HEK293 (cell line): ENCODE data around the gene CITED1.

Experiments
- HOXC10 ChIP-seq: sonication (generic); formaldehyde crosslinking; IDR thresholded peaks from 2 replicates; pipeline ENCODE4 v1.8.1; 2023; ENCODE audit warnings: mild to moderate bottlenecking, missing genetic modification reagents
- KLF16 ChIP-seq: fragments of 450-650 bp; formaldehyde crosslinking; IDR thresholded peaks from 2 replicates; pipeline ENCODE4 v1.5.1; 2017; ENCODE audit warnings: missing biosample characterization, missing genetic modification characterization
- KLF7 ChIP-seq: fragments of 450-650 bp; formaldehyde crosslinking; IDR thresholded peaks from 2 replicates; pipeline ENCODE4 v1.5.1; 2016; ENCODE audit warnings: missing biosample characterization, missing genetic modification characterization, borderline replicate concordance
- KLF8 ChIP-seq: fragments of 450-650 bp; formaldehyde crosslinking; IDR thresholded peaks from 2 replicates; pipeline ENCODE4 v1.5.1; 2016; ENCODE audit warnings: missing biosample characterization, missing genetic modification characterization
- PRDM1 ChIP-seq: fragments of 450-650 bp; formaldehyde crosslinking; IDR thresholded peaks from 2 replicates; pipeline ENCODE4; 2016; ENCODE audit warnings: missing biosample characterization, missing genetic modification characterization
- RBAK ChIP-seq: fragments of 450-650 bp; formaldehyde crosslinking; IDR thresholded peaks from 2 replicates; pipeline ENCODE4 v1.5.1; 2016; ENCODE audit warnings: missing biosample characterization, missing genetic modification characterization
- SP3 ChIP-seq: fragments of 450-650 bp; formaldehyde crosslinking; IDR thresholded peaks from 2 replicates; pipeline ENCODE4 v1.5.1; 2016; ENCODE audit warnings: missing biosample characterization, missing genetic modification characterization
- WT1 ChIP-seq: fragments of 450-650 bp; formaldehyde crosslinking; IDR thresholded peaks from 2 replicates; pipeline ENCODE4 v1.5.1; 2016; ENCODE audit warnings: missing biosample characterization, missing genetic modification characterization
- ZBTB11 ChIP-seq: fragments of 450-650 bp; formaldehyde crosslinking; conservative IDR thresholded peaks from 2 replicates; pipeline ENCODE4 v1.5.1; 2016; ENCODE audit warnings: low read depth, missing biosample characterization, missing genetic modification characterization
- ZBTB17 ChIP-seq: fragments of 450-650 bp; formaldehyde crosslinking; IDR thresholded peaks from 2 replicates; pipeline ENCODE4 v1.5.1; 2016; ENCODE audit warnings: missing biosample characterization, missing genetic modification characterization
- ZBTB20 ChIP-seq: fragments of 450-650 bp; formaldehyde crosslinking; IDR thresholded peaks from 2 replicates; pipeline ENCODE4 v1.5.1; 2016; ENCODE audit warnings: missing biosample characterization, missing genetic modification characterization
- ZBTB26 ChIP-seq: fragments of 450-650 bp; formaldehyde crosslinking; optimal IDR thresholded peaks from 2 replicates; pipeline ENCODE3; 2016; ENCODE audit warnings: missing biosample characterization, mild to moderate bottlenecking, missing genetic modification characterization
- ZEB2 ChIP-seq: fragments of 450-650 bp; formaldehyde crosslinking; IDR thresholded peaks from 2 replicates; pipeline ENCODE4 v1.5.1; 2016; ENCODE audit warnings: missing biosample characterization, missing genetic modification characterization
- ZNF132 ChIP-seq: fragments of 450-650 bp; formaldehyde crosslinking; IDR thresholded peaks from 2 replicates; pipeline ENCODE4 v1.5.1; 2017; ENCODE audit warnings: missing biosample characterization, missing genetic modification characterization, borderline replicate concordance
- ZNF140 ChIP-seq: fragments of 450-650 bp; formaldehyde crosslinking; IDR thresholded peaks from 2 replicates; pipeline ENCODE4 v1.5.1; 2016; ENCODE audit warnings: missing biosample characterization, missing genetic modification characterization
- ZNF169 ChIP-seq: fragments of 450-650 bp; formaldehyde crosslinking; IDR thresholded peaks from 2 replicates; pipeline ENCODE4 v1.5.1; 2016; ENCODE audit warnings: missing biosample characterization, missing genetic modification characterization
- ZNF202 ChIP-seq: fragments of 450-650 bp; formaldehyde crosslinking; IDR thresholded peaks from 2 replicates; pipeline ENCODE4 v1.5.1; 2016; ENCODE audit warnings: missing biosample characterization, missing genetic modification characterization, borderline replicate concordance
- ZNF280D ChIP-seq: fragments of 450-650 bp; formaldehyde crosslinking; IDR thresholded peaks from 2 replicates; pipeline ENCODE4 v1.5.1; 2016; ENCODE audit warnings: missing biosample characterization, missing genetic modification characterization
- ZNF335 ChIP-seq: fragments of 450-650 bp; formaldehyde crosslinking; conservative IDR thresholded peaks from 2 replicates; pipeline ENCODE4 v1.5.1; 2016; ENCODE audit warnings: missing biosample characterization, missing genetic modification characterization
- ZNF341 ChIP-seq: fragments of 450-650 bp; formaldehyde crosslinking; IDR thresholded peaks from 2 replicates; pipeline ENCODE4; 2016; ENCODE audit warnings: low read depth, missing biosample characterization, missing genetic modification characterization
- ZNF366 ChIP-seq: fragments of 450-650 bp; formaldehyde crosslinking; conservative IDR thresholded peaks from 2 replicates; pipeline ENCODE4 v1.5.1; 2016; ENCODE audit warnings: missing biosample characterization, missing genetic modification characterization
- ZNF394 ChIP-seq: fragments of 450-650 bp; formaldehyde crosslinking; IDR thresholded peaks from 2 replicates; pipeline ENCODE4 v1.5.1; 2016; ENCODE audit warnings: missing biosample characterization, missing genetic modification characterization, mild to moderate bottlenecking, moderate library complexity, borderline replicate concordance
- ZNF398 ChIP-seq: fragments of 450-650 bp; formaldehyde crosslinking; IDR thresholded peaks from 2 replicates; pipeline ENCODE4 v1.5.1; 2017; ENCODE audit warnings: missing biosample characterization, missing genetic modification characterization
- ZNF404 ChIP-seq: fragments of 450-650 bp; formaldehyde crosslinking; IDR thresholded peaks from 2 replicates; pipeline ENCODE4 v1.5.1; 2017; ENCODE audit warnings: missing biosample characterization, missing genetic modification characterization
- ZNF585B ChIP-seq: fragments of 450-650 bp; formaldehyde crosslinking; IDR thresholded peaks from 2 replicates; pipeline ENCODE4 v1.5.1; 2016; ENCODE audit warnings: missing biosample characterization, missing genetic modification characterization
- ZNF596 ChIP-seq: fragments of 450-650 bp; IDR thresholded peaks from 2 replicates; pipeline ENCODE4 v1.5.0; 2018; ENCODE audit warnings: missing biosample characterization, mild to moderate bottlenecking, missing genetic modification characterization, moderate library complexity
- ZNF624 ChIP-seq: fragments of 450-650 bp; formaldehyde crosslinking; IDR thresholded peaks from 2 replicates; pipeline ENCODE4 v1.5.1; 2017; ENCODE audit warnings: missing biosample characterization, missing genetic modification characterization
- ZNF629 ChIP-seq: fragments of 450-650 bp; formaldehyde crosslinking; IDR thresholded peaks from 2 replicates; pipeline ENCODE4 v1.5.1; 2017; ENCODE audit warnings: missing biosample characterization, missing genetic modification characterization
- ZNF664 ChIP-seq: fragments of 450-650 bp; formaldehyde crosslinking; IDR thresholded peaks from 2 replicates; pipeline ENCODE4 v1.5.1; 2016; ENCODE audit warnings: missing biosample characterization, missing genetic modification characterization
- ZNF707 ChIP-seq: fragments of 450-650 bp; formaldehyde crosslinking; IDR thresholded peaks from 2 replicates; pipeline ENCODE4 v1.5.1; 2016; ENCODE audit warnings: missing biosample characterization, missing genetic modification characterization
- ZSCAN30 ChIP-seq: fragments of 450-650 bp; IDR thresholded peaks from 2 replicates; pipeline ENCODE4 v1.5.1; 2018; ENCODE audit warnings: missing biosample characterization, mild to moderate bottlenecking, missing genetic modification characterization, moderate library complexity

Gene CITED1

GRCh38 chrX:72306851-72307645 lies 1.3 kb upstream of the CITED1 start (continued):
- TF ChIP-seq ZNF140 (tag by site-specific recombination) (no peak), ZNF664 (tag by site-specific recombination) (no peak), ZNF335 (tag by site-specific recombination) (peak; percentile 95), ZNF629 (tag by site-specific recombination) (0 out of 2 replicates have a peak, but pooled peaks have one; percentile 22), HOXC10 (0 out of 2 replicates have a peak, but pooled peaks have one; percentile 6), ZBTB20 (tag by site-specific recombination) (peak; percentile 54; the same call in 1 of the 2 replicates), ZNF624 (tag by site-specific recombination) (no peak), ZNF404 (no peak), ZBTB17 (tag by site-specific recombination) (peak; percentile 70), SP3 (tag by site-specific recombination) (0 out of 2 replicates have a peak, but pooled peaks have one; percentile 15), ZNF394 (peak; percentile 54; the same call in 1 of the 2 replicates), PRDM1 (tag by site-specific recombination) (no peak), RBAK (tag by site-specific recombination) (no peak), ZNF280D (tag by site-specific recombination) (0 out of 2 replicates have a peak, but pooled peaks have one; percentile 75), ZNF132 (tag by site-specific recombination) (no peak), ZNF341 (tag by site-specific recombination) (peak; percentile 76), ZEB2 (tag by site-specific recombination) (peak; percentile 58; the same call in 1 of the 2 replicates), ZNF366 (tag by site-specific recombination) (0 out of 2 replicates have a peak, but pooled peaks have one; percentile 26), ZNF707 (no peak), ZBTB26 (tag by site-specific recombination) (peak; percentile 72), ZNF202 (tag by site-specific recombination) (no peak), ZNF398 (tag by site-specific recombination) (no peak), KLF16 (tag by site-specific recombination) (peak; percentile 85), ZBTB11 (peak; percentile 65), KLF7 (tag by site-specific recombination) (no peak), ZNF596 (tag by site-specific recombination) (no peak), ZNF585B (tag by site-specific recombination) (0 out of 2 replicates have a peak, but pooled peaks have one; percentile 4), ZNF169 (no peak), ZSCAN30 (tag by site-specific recombination) (peak; percentile 60; the same call in 1 of the 2 replicates), WT1 (tag by site-specific recombination) (no peak), KLF8 (tag by site-specific recombination) (peak; percentile 54; the same call in 1 of the 2 replicates)
